Measurements from ENCODE around the gene ITM2C.

The ITM2C gene

DNA sequence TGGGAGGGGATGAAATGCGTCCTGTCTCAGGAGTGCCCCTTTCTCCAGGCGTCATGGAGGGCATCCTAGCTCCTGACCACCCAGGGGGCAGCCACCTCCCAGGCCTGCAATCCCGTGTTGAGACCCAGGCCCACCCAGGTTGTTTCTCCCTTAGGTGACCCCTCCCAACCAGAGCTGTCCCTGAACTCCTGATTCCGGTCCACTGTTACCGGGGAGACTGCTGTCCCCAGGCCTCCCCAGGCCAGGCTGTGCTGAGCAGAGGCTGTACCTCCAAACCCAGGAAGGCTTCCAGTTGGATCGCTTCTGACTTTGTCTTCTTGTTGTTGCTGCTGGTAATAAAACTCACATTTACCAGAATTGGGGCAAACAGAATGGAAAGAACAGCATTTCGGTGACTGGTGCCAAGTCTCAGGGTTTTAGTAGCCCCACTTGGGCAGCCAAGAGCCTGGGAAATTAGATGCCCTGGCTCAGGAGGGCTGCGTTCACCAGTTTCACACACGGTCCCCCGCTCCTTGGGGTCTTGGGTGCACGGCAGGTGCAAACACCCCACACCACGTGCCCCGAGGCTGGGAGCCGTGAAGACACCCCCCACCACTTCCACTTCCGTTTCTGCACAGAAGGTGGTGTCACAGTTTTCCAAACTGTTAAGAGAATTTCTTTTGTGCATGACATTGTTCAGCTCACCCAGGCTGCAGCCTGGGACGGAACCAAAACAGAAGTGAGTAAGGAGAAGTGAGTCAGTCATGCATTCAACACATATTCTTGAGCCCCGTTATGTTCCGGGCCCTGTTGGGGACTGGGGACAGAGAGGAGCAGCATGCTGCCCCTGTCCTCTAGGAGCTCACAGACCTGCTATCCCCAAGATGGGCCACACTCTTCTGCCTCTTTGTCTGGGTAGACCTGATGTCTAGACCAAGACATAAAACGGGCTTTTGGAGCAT lies 29.4 kb downstream of the ITM2C start:
- DNase-seq, result no peak

DNA sequence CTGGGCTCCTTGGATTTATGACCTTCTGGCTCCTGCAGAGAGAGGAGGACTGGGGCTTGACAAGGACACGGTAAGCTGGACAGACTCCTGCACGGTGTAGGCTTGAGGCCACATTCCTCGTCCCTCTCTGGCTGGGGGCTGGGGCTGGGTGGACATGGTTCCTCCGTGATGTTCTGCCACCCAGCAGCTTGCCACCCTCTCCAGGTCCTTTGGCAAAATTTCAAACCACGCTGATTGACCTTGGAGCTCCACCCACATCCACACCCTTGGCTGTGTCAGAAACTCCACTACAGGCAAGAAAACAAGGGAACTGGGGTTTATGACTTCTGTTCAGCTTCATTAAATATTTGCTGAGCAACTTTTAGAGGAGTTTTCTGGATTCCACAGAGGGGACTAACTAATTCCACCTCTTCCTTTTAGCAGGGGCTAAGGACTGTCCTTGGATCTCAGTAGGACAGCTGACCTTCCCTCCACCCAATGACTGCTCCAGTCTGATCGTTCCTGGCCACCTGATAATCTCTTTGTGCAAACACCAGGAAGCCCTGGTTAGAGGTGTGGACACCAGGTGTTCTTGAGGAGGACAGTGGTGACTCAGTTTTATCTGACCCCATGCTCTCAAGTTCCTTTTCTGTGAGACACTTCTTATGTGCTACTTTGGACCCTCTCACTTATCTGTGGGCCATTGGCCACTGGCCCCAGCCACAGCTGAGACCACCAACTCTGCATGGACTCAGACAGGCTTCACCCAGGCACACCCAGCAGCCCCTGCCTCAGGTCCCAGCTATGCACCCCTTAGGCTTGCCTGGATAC lies 31.0 kb downstream of the ITM2C start:
- no peak for DNase-seq

- no peak for DNase-seq
These were observed 31.8 kb downstream of the ITM2C start for GRCh38 chr2:230896346-230897115.

DNA sequence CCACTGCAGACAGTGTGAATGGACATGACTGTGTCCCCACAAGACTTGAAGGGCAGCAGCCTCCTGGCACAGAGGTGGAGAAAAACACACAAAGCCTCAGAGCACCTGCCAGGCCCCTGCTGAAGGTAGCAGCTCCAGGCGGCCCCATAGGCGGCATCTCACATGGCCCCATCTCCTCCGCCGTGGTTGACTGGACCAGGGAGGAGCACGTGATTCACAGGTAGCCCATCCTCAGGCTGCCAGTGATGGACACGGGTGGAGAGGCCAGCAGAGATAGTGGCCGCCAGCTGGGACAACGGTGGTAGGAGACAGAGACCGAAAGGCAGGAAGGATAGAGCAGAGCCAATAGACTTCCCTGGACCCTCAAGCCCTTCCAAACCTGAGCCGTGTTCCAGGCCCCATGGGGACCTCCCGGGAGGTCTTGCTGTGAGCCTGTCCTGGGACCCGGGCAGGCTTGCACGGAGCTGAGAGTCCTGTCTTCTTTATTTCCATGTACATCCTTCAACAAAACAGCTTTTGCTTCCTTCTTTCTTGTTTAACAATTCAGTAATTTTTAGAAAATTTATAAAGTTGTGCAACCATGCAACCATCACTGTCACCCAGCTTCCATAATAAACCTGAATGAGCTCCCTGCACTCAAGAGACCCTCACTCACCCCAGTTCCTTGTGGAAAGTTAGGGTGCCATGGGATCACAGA lies 33.4 kb downstream of the ITM2C start:
- DNase-seq, result no peak

DNA sequence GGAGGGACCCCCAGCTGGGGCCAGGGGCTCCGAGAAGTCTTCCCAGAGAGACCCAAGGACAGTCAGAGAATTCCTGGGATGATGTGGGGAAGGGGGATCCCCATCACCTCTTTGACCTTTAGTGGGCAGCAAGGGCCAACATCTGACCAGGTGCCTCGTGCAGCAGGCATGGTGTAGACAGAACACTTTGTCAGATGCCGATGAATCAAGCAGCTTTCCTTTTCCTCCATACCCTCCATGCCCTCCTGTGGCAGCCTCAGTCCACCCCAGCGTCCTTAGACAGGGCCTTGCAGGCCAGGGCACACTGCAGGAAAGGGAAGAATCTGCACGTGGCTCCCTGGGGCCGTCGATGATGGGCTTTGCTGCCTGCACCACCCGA lies 34.0 kb downstream of the ITM2C start:
- DNase-seq, result no peak

DNA sequence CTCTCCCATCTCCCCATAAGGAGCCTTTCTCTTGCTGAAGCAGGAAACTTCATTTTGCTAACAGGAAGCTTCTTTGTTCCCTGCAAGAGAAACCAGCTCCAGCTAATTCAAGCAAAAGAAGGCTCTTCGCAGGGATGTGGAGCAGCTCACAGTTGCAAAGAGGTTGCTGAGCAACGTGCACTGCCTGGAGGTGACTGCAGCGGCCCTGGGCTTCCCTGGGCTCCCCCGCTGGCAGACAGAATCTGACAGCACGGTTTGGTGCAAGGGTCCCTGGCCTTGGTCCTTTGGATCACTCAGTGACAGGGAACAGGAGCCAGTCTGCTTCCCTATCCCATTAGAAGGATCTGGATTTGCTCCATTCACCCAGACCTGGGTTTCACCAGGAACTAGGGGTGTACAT lies 34.5 kb downstream of the ITM2C start:
- no peak for DNase-seq

- DNase-seq, result peak; percentile 80
These were observed 35.0 kb downstream of the ITM2C start for GRCh38 chr2:230899786-230900185.

DNA sequence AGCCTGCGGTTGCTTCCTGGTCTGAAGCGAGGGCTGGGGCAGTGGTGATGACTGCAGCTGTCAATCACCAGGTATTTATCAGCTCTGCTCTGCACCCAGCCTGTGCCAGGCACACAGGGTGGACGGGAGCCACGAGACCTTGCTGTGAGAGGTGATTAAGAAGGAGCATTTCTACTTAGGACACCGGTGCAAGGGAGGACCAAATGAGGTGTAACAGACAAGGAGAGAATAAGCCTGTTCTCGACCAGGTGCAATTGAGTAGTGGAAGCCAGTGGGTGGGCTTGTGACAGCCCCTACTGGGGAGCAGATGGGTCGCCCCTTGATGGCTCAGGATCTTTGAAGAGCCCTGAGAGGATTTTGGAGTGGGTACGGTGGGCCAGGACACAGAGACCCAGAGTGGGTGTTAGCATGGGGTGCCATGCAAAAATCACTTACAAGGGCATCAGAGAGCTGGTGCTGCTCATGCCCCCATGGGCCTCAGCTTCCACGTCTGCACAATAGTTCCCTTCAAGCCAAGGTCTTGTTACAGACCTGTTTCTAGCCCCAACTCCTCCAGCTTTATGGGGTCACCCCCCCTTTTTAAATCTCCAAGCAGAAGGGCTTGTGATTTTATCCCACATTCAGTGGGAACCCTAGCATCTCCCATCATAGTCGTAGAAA lies 35.7 kb downstream of the ITM2C start:
- DNase-seq, result no peak

GRCh38 chr2:230901006-230901405 lies 36.3 kb downstream of the ITM2C start:
- no peak for DNase-seq

GRCh38 chr2:230902180-230902899 lies 37.6 kb downstream of the ITM2C start:
- DNase-seq, result peak; percentile 85

- no peak for DNase-seq
These were observed 38.7 kb downstream of the ITM2C start for GRCh38 chr2:230903231-230904150.

DNA sequence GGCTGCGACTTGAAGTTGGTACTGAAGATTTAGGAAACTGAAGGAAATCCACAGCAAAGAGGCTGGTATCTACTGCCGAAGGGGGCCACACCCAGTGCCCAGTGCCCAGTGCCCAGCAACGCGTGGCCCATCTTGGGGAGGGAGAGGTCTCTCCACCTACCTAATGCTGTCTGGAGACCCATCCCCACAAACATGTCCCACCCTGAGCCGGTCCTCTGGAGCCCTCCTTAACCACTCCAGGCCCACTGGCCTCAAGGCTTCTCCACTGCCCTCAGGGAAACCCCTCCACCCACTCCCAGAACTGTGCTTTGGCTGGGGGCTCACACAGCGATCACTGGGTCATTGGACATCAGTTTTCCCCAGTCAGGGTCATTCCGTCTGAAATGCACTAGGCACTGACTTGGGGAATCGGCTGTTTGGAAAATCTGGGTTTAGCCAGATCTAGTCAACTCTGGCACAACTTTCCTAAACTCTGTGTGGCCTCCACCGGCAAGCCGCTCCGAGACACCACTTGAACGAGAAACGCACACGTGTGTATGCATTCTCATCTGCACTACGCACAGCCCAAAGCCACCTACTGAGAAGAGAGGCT lies 40.2 kb downstream of the ITM2C start:
- DNase-seq, result no peak

GRCh38 chr2:230905448-230906421 lies 41.0 kb downstream of the ITM2C start:
- peak; percentile 93 for DNase-seq

GRCh38 chr2:230906471-230907230 lies 41.9 kb downstream of the ITM2C start:
- no peak for DNase-seq

DNA sequence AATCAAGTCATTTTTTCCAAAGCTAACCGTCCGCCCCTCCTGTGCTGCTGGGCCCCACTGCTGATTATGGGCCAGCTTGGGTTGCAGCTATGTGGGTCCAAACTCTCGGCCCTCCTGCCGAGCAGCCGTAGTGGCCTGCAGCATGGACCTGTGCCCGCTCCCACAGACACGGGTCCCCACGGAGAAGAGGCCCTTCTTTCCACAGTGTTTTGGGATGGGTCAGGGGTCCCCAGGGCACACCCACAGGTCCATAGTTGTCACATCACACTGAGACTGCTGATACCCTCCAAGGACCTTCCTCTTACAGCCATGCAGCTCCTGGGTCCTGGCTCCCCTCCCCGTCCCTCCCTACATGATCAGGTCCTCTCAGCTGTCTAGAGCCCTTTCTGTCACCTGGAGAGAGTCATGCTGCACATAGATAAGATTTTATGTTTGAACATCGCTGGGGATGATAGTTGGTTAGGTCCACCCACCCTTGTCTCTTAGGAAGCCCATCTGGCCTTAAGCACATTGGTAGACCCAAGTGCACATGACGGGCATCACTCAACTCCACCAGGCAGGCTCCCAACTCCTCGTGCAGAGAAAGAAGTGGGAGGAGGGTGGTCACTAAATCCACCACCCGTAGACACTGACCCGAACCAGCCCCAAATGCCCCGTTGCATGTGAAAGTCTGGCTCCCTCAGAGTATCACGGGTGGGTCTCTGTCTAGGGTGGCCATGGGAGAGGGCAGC lies 42.8 kb downstream of the ITM2C start:
- DNase-seq, result no peak

DNA sequence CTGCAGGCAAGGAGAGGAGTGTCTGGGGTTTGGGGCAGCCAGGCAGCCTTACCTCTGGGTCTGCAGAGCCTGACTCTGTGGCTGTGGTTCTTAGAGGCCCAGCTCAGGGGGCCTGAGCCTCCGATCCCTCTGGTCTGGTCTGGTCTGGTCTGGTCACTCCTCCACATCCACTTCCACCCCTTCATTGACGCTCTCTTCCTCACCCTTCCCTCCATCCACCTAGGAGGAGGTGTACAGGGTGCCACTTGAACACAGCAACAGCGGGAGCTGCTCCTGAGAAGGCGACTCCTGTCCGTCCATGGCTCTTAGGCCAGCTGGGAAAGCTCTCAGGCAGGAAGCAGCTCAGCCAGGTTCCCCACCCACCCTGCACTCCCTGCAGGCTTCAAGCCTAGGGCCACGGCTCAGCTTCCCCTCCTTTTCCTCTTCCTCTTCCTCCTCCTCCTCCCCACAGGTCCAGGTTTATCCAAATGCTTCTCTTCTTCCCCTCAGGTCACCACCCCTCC lies 43.4 kb downstream of the ITM2C start:
- no peak for DNase-seq
